ENCODE measurements around the gene NXF3. TPM values are rescaled to one million over a fixed set of nuclear protein-coding genes. Genes with fewer than 3 reads are reported as not detected.

NXF3 gene, protein sequence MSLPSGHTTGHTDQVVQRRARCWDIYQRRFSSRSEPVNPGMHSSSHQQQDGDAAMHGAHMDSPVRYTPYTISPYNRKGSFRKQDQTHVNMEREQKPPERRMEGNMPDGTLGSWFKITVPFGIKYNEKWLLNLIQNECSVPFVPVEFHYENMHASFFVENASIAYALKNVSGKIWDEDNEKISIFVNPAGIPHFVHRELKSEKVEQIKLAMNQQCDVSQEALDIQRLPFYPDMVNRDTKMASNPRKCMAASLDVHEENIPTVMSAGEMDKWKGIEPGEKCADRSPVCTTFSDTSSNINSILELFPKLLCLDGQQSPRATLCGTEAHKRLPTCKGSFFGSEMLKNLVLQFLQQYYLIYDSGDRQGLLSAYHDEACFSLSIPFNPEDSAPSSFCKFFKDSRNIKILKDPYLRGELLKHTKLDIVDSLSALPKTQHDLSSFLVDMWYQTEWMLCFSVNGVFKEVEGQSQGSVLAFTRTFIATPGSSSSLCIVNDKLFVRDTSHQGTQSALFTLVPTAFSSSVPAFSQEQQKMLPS
- total RNA-seq, result not detected in 2 replicates

GRCh38 chrX:103092942-103093341 lies at the start of gene NXF3:
TSS of gene NXF3 (minus strand) at chrX:103093143. CDS start at chrX:103093023, 120 bp downstream.

GRCh38 chrX:103063918-103064434 lies 29.0 kb downstream of the NXF3 start, which contains the start of gene BEX1:
TSS of gene BEX1 (minus strand) at chrX:103064171. CDS start at chrX:103063274, 897 bp downstream.

Other genes starting within 250 kb of the NXF3 start
- 0.22 and 0.37 TPM in 2 replicates for gene RAB40AL, start 155.9 kb downstream of the NXF3 start, total RNA-seq
- 3.1 and 4.4 TPM in 2 replicates for gene BEX1, start 29.0 kb downstream of the NXF3 start, total RNA-seq
- 15.5 and 26.4 TPM in 2 replicates for gene BEX4, start 122.0 kb upstream of the NXF3 start, total RNA-seq
- 123 and 139 TPM in 2 replicates for gene TCEAL8, start 162.0 kb upstream of the NXF3 start, total RNA-seq
- gene TCEAL5, start 183.6 kb upstream of the NXF3 start, total RNA-seq, result not detected in 2 replicates
- gene BEX2, start 217.8 kb upstream of the NXF3 start, total RNA-seq, result 2.1 and 5.6 TPM in 2 replicates
- 44.3 and 50.5 TPM in 2 replicates for gene TCEAL7, start 237.1 kb upstream of the NXF3 start, total RNA-seq